Skeletal muscle tissue (tissue), 4 donors: ENCODE results near the gene ZNF3. TPM values are rescaled to one million over a fixed set of nuclear protein-coding genes. Genes with fewer than 3 reads are reported as not detected.

Experiments used
- H3K27ac ChIP-seq: one replicate; pipeline ENCODE4 v1.7.0; 2013; ENCODE audit warnings: mild to moderate bottlenecking, low read depth, low read length, inconsistent platforms
- H3K27me3 ChIP-seq, 3 donors: one replicate each; pipeline ENCODE4 v1.7.0; 2013; ENCODE audit warnings: low read length in 3 of 3; ENCODE audit not compliant: control insufficient read depth in 3 of 3, insufficient read depth in 3 of 3
- H3K36me3 ChIP-seq, 3 donors: one replicate each; pipeline ENCODE4 v1.7.0; 2013; ENCODE audit warnings: low read length in 3 of 3; ENCODE audit not compliant: control insufficient read depth in 3 of 3, insufficient read depth in 3 of 3
- H3K4me1 ChIP-seq, 3 donors: one replicate each; pipeline ENCODE4 v1.7.0; 2013; ENCODE audit warnings: low read length in 3 of 3, mild to moderate bottlenecking in 3 of 3; ENCODE audit not compliant: control insufficient read depth in 3 of 3, insufficient read depth in 3 of 3
- H3K4me3 ChIP-seq, 3 donors: one replicate each; pipeline ENCODE4 v1.7.0; 2013; ENCODE audit warnings: low read length in 3 of 3
- H3K9ac ChIP-seq, 3 donors: one replicate each; pipeline ENCODE4 v1.7.0; 2013; ENCODE audit warnings: low read length in 3 of 3, mild to moderate bottlenecking in 3 of 3, moderate library complexity in 2 of 3, low read depth in 1 of 3
- H3K9me3 ChIP-seq, 3 donors: one replicate each; pipeline ENCODE4 v1.7.0; 2013; ENCODE audit warnings: low read length in 3 of 3; ENCODE audit not compliant: control insufficient read depth in 3 of 3
- total RNA-seq: library from RNA; depleted of rRNA; stranded (reverse); fragments of >200 nt; gene quantifications from one replicate; pipeline ENCODE4 v1.2.3, GENCODE V29; 2014
- donor health status: Osteomylitis.

The ZNF3 gene
- total RNA-seq, 1 donor from 2014 or later: 34.4 TPM

- Histone ChIP-seq H3K27me3 (no peaks in the 10 kb centered on the region), H3K9ac (no peak overlapping the region), H3K36me3 (peaks cover 78 to 87% (median 82%) of the 10 kb centered on the region in 3 donors), H3K27ac (no peak overlapping the region), H3K4me1 (peaks cover 7 to 13% (median 8%) of the 10 kb centered on the region in 3 donors), H3K9me3 (peaks cover 23 to 28% (median 27%) of the 10 kb centered on the region in 3 donors), H3K4me3 (no peak overlapping the region)
Measured at GRCh38 chr7:100074841-100075240, 6.7 kb downstream of the ZNF3 start.

DNA sequence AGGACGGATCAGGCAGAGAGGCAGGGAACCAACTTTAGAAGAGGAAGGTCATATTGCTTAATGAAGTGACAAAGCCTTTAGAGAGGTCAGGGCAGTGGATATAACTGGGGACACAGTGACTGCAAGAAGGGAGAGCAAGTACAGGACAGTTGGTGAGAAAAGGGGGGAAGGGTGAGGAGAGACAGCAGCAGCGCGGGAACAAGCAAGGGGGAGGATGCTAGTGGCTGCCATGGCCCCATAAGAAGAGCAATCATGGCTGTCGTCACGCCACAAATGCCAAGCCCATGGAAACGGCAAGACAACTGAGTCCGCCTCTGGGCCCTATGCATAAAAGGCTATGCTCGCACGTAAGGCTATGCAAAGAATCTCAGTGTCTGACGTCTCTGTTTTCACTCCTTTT, 9.1 kb downstream of the ZNF3 start:
- H3K4me3 ChIP-seq: no peak overlapping the region
- H3K27me3 ChIP-seq: no peaks in the 10 kb centered on the region
- H3K9ac ChIP-seq: no peak overlapping the region
- peaks cover 76 to 89% (median 77%) of the 10 kb centered on the region in 3 donors for H3K36me3 ChIP-seq
- H3K27ac ChIP-seq: no peak overlapping the region
- no peaks in the 10 kb centered on the region for H3K4me1 ChIP-seq
- peaks cover 23 to 30% (median 28%) of the 10 kb centered on the region in 3 donors for H3K9me3 ChIP-seq

GRCh38 chr7:100071018-100071723, 10.4 kb downstream of the ZNF3 start:
- Histone ChIP-seq H3K9me3 (peaks cover 23 to 30% (median 28%) of the 10 kb centered on the region in 3 donors), H3K27ac (no peak overlapping the region), H3K4me1 (no peaks in the 10 kb centered on the region), H3K4me3 (peak overlapping the region in 2 of 3 donors; percentile 24 to 49), H3K9ac (no peak overlapping the region), H3K36me3 (peaks cover 66 to 77% (median 68%) of the 10 kb centered on the region in 3 donors), H3K27me3 (no peaks in the 10 kb centered on the region)

DNA sequence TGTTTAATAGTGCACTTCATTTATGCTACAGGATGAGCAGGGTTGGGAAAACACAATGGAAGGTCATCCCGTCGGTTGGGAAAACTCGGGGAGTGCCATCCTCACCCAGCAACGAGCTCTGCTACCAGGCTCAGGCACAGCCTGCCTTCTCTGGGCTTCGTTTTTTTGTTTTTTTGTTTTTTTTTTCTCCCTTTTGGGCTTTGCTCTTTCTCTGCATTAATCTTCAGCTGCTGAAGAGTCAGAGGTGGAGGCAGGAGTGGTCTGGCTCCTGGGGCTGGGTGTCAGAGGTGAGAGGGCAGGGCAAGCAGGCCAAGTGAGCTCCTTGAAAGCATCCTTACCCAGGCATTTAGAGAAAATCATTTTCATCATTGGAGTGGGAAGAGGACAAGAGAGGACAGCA, 11.5 kb downstream of the ZNF3 start:
- H3K27me3 ChIP-seq: no peaks in the 10 kb centered on the region
- no peak overlapping the region for H3K4me3 ChIP-seq
- peaks cover 0 to 4% (median 0%) of the 10 kb centered on the region in 3 donors for H3K4me1 ChIP-seq
- H3K9ac ChIP-seq: no peak overlapping the region
- peaks cover 23 to 30% (median 28%) of the 10 kb centered on the region in 3 donors for H3K9me3 ChIP-seq
- H3K27ac ChIP-seq: no peak overlapping the region
- peaks cover 57 to 65% (median 61%) of the 10 kb centered on the region in 3 donors for H3K36me3 ChIP-seq

- Histone ChIP-seq H3K4me3 (no peak overlapping the region), H3K4me1 (peaks cover 0 to 4% (median 0%) of the 10 kb centered on the region in 3 donors), H3K36me3 (peaks cover 47 to 52% (median 48%) of the 10 kb centered on the region in 3 donors), H3K9ac (no peak overlapping the region), H3K9me3 (peaks cover 15 to 21% (median 19%) of the 10 kb centered on the region in 3 donors), H3K27ac (no peak overlapping the region), H3K27me3 (no peaks in the 10 kb centered on the region)
Measured at GRCh38 chr7:100066953-100067352, 14.6 kb downstream of the ZNF3 start.

- Histone ChIP-seq H3K4me1 (peaks cover 0 to 4% (median 0%) of the 10 kb centered on the region in 3 donors), H3K36me3 (peaks cover 35 to 45% (median 40%) of the 10 kb centered on the region in 3 donors), H3K9ac (no peak overlapping the region), H3K9me3 (peaks cover 3 to 9% (median 8%) of the 10 kb centered on the region in 3 donors), H3K4me3 (no peak overlapping the region), H3K27me3 (no peaks in the 10 kb centered on the region), H3K27ac (no peak overlapping the region)
Measured at GRCh38 chr7:100065452-100066186, 15.9 kb downstream of the ZNF3 start.

GRCh38 chr7:100064162-100064561, 17.4 kb downstream of the ZNF3 start:
- Histone ChIP-seq H3K27ac (no peak overlapping the region), H3K4me3 (no peak overlapping the region), H3K4me1 (peaks cover 0 to 4% (median 0%) of the 10 kb centered on the region in 3 donors), H3K36me3 (peaks cover 29 to 39% (median 32%) of the 10 kb centered on the region in 3 donors), H3K9me3 (no peaks in the 10 kb centered on the region), H3K9ac (no peak overlapping the region), H3K27me3 (no peaks in the 10 kb centered on the region)

DNA sequence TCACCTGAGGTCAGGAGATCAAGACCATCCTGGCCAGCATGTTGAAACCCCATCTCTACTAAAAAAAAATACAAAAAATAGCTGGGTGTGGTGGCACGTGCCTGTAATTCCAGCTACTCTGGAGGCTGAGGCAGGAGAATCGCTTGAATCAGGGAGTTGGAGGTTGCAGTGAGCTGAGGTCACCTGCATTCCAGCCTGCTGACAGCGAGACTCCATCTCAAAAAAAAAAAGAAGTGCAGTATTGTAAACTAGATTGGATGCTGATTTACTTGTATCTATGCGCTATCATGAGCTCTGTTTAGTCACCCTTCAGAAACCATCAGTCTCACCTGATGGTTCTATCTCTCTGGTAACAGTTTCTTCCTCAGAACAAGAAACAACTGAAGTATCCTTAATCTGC, 18.1 kb downstream of the ZNF3 start:
- Histone ChIP-seq H3K9me3 (no peaks in the 10 kb centered on the region), H3K9ac (no peak overlapping the region), H3K4me1 (peaks cover 0 to 4% (median 0%) of the 10 kb centered on the region in 3 donors), H3K36me3 (peaks cover 30 to 45% (median 39%) of the 10 kb centered on the region in 3 donors), H3K27me3 (no peaks in the 10 kb centered on the region), H3K4me3 (no peak overlapping the region), H3K27ac (no peak overlapping the region)

DNA sequence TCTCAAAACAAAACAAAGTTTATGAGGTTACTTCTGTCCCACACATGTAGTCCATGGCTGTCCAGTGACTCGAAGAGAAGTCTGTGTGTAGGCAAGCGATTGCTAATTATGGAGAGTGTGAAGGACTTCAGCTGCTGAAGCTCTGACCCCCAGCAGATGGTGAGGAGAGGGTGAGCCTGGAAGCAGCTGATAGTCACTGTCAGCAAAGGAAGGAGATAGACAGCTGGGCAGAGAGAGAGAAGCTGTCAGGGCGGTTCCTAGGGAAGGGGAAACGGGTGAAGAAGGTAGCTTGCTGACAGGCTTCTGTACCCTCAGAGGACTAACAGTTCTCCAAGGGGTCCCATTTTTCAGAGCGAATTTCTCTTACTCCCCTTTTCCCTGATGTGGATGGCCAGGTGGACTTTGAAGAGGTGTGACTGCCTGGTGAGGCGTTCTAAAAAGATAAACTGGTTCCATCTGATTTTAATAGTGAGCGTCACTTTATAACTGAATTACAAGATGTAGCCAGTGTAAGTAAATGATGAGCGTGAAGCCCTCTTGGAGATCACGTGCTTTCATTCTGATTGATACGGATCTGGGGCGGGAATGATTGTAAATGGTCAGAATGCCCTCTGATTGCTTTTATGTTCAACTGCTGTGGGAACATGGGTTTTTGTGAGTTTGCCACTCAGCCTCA, 19.9 kb downstream of the ZNF3 start:
- H3K9ac ChIP-seq: no peak overlapping the region
- peaks cover 45 to 56% (median 55%) of the 10 kb centered on the region in 3 donors for H3K36me3 ChIP-seq
- peaks cover 0 to 4% (median 0%) of the 10 kb centered on the region in 3 donors for H3K4me1 ChIP-seq
- no peak overlapping the region for H3K27ac ChIP-seq
- H3K27me3 ChIP-seq: no peaks in the 10 kb centered on the region
- no peaks in the 10 kb centered on the region for H3K9me3 ChIP-seq
- H3K4me3 ChIP-seq: no peak overlapping the region
